AG10803 (cell line): ENCODE data around the gene MYMX.

Experiments used
- DNase-seq: peaks from one replicate; pipeline ENCODE4 v3.0.0; 2010; ENCODE audit warnings: low read depth
- H3K4me3 ChIP-seq: 2 replicates; pipeline ENCODE4 v1.5.1; 2011; ENCODE audit warnings: mild to moderate bottlenecking, low read length, control low read depth
- CTCF ChIP-seq: conservative IDR thresholded peaks from 2 replicates; pipeline ENCODE4 v1.5.1; 2011; ENCODE audit warnings: mild to moderate bottlenecking, low read length, control low read depth, inconsistent platforms

The MYMX gene

DNA sequence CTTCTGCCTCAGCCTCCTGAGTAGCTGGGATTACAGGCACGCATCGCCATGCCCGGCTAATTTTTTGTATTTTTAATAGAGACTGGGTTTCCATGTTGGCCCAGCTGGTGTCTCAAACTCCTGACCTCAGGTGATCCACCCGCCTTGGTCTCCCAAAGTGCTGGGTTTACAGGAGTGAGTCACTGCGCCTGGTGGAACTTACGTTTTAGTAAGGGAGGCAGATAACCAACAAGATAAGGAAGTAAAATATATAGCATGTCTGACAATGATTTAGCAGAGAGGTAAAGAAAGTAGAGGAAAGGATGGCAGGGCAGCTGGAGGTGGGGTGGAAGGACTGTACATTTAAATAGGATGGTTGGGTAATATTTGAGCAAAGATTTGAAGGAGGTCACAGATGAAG is 12.8 kb upstream of the MYMX start:
- DNase-seq, result no peak

DNA sequence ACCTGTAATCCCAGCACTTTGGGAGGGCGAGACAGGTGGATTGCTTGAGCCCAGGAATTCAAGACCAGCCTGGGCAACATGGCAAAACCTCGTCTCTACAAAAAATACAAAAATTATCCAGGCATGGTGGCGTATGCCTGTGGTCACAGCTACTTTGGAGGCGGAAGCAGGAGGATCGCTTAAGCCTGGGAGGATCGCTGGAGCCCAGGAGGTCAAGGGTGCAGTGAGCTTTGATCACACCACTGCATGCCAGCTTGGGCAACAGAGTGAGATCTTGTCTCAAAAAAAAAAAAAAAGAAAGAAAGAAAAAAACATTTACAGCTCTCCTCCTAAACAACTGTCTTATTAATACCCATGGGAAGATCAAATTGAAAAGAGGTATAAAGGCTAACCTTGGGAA is 8.8 kb upstream of the MYMX start:
- TF ChIP-seq CTCF, result no peak
- no peak for DNase-seq
- H3K4me3 ChIP-seq, result no peak overlapping the region

More for the DNA sequence above, 12.8 kb upstream of the MYMX start:
- H3K4me3 ChIP-seq, result no peak overlapping the region
- no peak for TF ChIP-seq CTCF

GRCh38 chr6:44211284-44211683 is 5.4 kb upstream of the MYMX start:
- H3K4me3 ChIP-seq, result no peak overlapping the region
- no peak for TF ChIP-seq CTCF
- no peak for DNase-seq

GRCh38 chr6:44214307-44214706 is 2.4 kb upstream of the MYMX start:
- no peak for DNase-seq
- TF ChIP-seq CTCF, result no peak

GRCh38 chr6:44217332-44218143 is 812 bp downstream of the MYMX start:
- no peak overlapping the region for H3K4me3 ChIP-seq
- TF ChIP-seq CTCF, result no peak
- peak; percentile 29 for DNase-seq

More at GRCh38 chr6:44214307-44214706, 2.4 kb upstream of the MYMX start:
- no peak overlapping the region for H3K4me3 ChIP-seq

DNA sequence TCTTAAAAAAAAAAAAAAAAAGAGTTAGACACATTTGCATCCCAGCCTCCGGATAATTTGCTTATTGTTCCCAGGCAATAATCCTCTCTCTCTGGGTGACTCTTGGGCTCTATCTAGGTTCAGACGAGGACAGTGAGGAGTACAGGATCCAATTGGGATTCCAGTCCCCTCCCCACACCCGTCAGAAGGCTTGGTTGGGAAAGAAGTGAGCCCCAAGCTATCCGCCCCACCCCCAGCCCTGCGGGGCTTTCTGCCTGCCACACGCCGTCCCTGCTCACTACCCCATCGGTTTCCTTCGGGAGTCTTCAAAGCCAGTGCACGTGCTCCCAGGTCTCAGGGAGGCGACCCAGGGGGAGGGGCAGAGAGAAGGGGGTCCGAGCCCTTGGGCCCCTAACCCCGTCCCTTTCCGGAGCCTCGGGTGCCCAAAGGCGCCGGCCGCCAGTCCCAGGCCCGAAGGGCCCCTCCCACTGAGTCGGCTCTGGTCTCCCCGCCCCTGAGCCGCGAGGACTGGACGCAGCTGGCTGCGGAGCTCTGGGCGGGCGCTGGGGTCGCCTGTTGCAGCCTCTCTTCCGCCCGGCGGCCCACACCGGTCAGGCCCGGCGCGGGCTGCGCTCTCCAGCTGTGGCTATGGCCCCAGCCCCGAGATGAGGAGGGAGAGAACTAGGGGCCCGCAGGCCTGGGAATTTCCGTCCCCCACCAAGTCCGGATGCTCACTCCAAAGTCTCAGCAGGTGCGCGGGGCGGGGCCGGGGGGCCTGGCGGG is 2.5 kb downstream of the MYMX start:
- H3K4me3 ChIP-seq, result peak overlapping the region; percentile 55
- no peak for TF ChIP-seq CTCF
- peak; percentile 27 for DNase-seq
